ENCODE results near the gene CDA.
A peak's percentile ranks its signal among the peaks of the same experiment; 100 is the strongest.

The CDA gene

GRCh38 chr1:20588634-20589225 lies at the start of gene CDA:
Gene CDA (plus strand): TSS chr1:20589097. CDS start chr1:20589130, 33 bp downstream.
- Mint-ChIP-seq H3K4me3 (no peak within 1 kb of the TSS), H3K27me3 (peaks cover 80% of the 10 kb centered on the region), H3K36me3 (no peaks in the 10 kb centered on the region), H3K4me1 (peaks cover 16% of the 10 kb centered on the region), H3K9me3 (no peaks in the 10 kb centered on the region), H3K27ac (no peak within 1 kb of the TSS)
- peak; percentile 39 for DNase-seq
- CTCF ChIA-PET: no interaction called here

- Mint-ChIP-seq H3K36me3 (no peaks in the 10 kb centered on the region), H3K27ac (no peak overlapping the region), H3K4me1 (no peaks in the 10 kb centered on the region), H3K27me3 (peaks cover 35% of the 10 kb centered on the region), H3K9me3 (no peaks in the 10 kb centered on the region), H3K4me3 (no peak overlapping the region)
- no peak for DNase-seq
- CTCF ChIA-PET: no interaction called here
Measured at GRCh38 chr1:20540281-20540680, 48.6 kb upstream of the CDA start.

- Mint-ChIP-seq H3K4me3 (no peak overlapping the region), H3K27me3 (peaks cover 61% of the 10 kb centered on the region), H3K36me3 (no peaks in the 10 kb centered on the region), H3K27ac (no peak overlapping the region), H3K4me1 (no peaks in the 10 kb centered on the region), H3K9me3 (no peaks in the 10 kb centered on the region)
- CTCF ChIA-PET: no interaction called here
- no peak for DNase-seq
Measured at GRCh38 chr1:20546637-20547036, 42.3 kb upstream of the CDA start.

GRCh38 chr1:20551161-20551560 lies 37.7 kb upstream of the CDA start:
- Mint-ChIP-seq H3K36me3 (no peaks in the 10 kb centered on the region), H3K9me3 (no peaks in the 10 kb centered on the region), H3K27me3 (peaks cover 50% of the 10 kb centered on the region), H3K4me3 (no peak overlapping the region), H3K27ac (no peak overlapping the region), H3K4me1 (peaks cover 2% of the 10 kb centered on the region)
- DNase-seq: no peak
- CTCF ChIA-PET: interaction anchor here (0.6 kb wide), 1 partner anchor 1052 kb away, joined by 3 read pairs; no protein-coding TSS in a partner anchor

GRCh38 chr1:20551945-20552727 lies 36.8 kb upstream of the CDA start, which contains the start of gene FAM43B:
Gene FAM43B (plus strand): TSS chr1:20552573. CDS start chr1:20552974, 401 bp downstream.
- peaks cover 2% of the 10 kb centered on the region for H3K4me1 Mint-ChIP-seq
- H3K36me3 Mint-ChIP-seq: no peaks in the 10 kb centered on the region
- DNase-seq: no peak
- no peak within 1 kb of the TSS for H3K4me3 Mint-ChIP-seq
- H3K27ac Mint-ChIP-seq: no peak within 1 kb of the TSS
- peaks cover 47% of the 10 kb centered on the region for H3K27me3 Mint-ChIP-seq
- H3K9me3 Mint-ChIP-seq: no peaks in the 10 kb centered on the region
- CTCF ChIA-PET: interaction anchor here (0.6 to 1.2 kb wide), 2 partner anchors 78 to 1051 kb away, joined by 3 read pairs; no protein-coding TSS in a partner anchor

GRCh38 chr1:20552728-20553445 lies 36.0 kb upstream of the CDA start:
- no peak overlapping the region for H3K4me3 Mint-ChIP-seq
- no peaks in the 10 kb centered on the region for H3K36me3 Mint-ChIP-seq
- H3K27me3 Mint-ChIP-seq: peaks cover 47% of the 10 kb centered on the region
- peaks cover 2% of the 10 kb centered on the region for H3K4me1 Mint-ChIP-seq
- H3K9me3 Mint-ChIP-seq: no peaks in the 10 kb centered on the region
- DNase-seq: no peak
- no peak overlapping the region for H3K27ac Mint-ChIP-seq
- CTCF ChIA-PET: interaction anchor here (1.2 kb wide), 1 partner anchor 77 kb away, joined by 3 read pairs; no protein-coding TSS in a partner anchor

- H3K4me3 Mint-ChIP-seq: no peak overlapping the region
- peaks cover 2% of the 10 kb centered on the region for H3K4me1 Mint-ChIP-seq
- CTCF ChIA-PET: no interaction called here
- no peak overlapping the region for H3K27ac Mint-ChIP-seq
- H3K27me3 Mint-ChIP-seq: peaks cover 31% of the 10 kb centered on the region
- DNase-seq: no peak
- no peaks in the 10 kb centered on the region for H3K36me3 Mint-ChIP-seq
- H3K9me3 Mint-ChIP-seq: no peaks in the 10 kb centered on the region
Measured at GRCh38 chr1:20555025-20555757, 33.7 kb upstream of the CDA start.

- Mint-ChIP-seq H3K9me3 (no peaks in the 10 kb centered on the region), H3K27me3 (peaks cover 29% of the 10 kb centered on the region), H3K27ac (no peak overlapping the region), H3K4me1 (peaks cover 2% of the 10 kb centered on the region), H3K36me3 (no peaks in the 10 kb centered on the region), H3K4me3 (no peak overlapping the region)
- no peak for DNase-seq
- CTCF ChIA-PET: no interaction called here
Measured at GRCh38 chr1:20555758-20556120, 33.2 kb upstream of the CDA start.

GRCh38 chr1:20558191-20558590 lies 30.7 kb upstream of the CDA start:
- CTCF ChIA-PET: no interaction called here
- Mint-ChIP-seq H3K9me3 (no peaks in the 10 kb centered on the region), H3K27me3 (peaks cover 27% of the 10 kb centered on the region), H3K4me3 (no peak overlapping the region), H3K4me1 (no peaks in the 10 kb centered on the region), H3K36me3 (no peaks in the 10 kb centered on the region), H3K27ac (no peak overlapping the region)
- no peak for DNase-seq

- Mint-ChIP-seq H3K27ac (no peak overlapping the region), H3K4me3 (no peak overlapping the region), H3K36me3 (no peaks in the 10 kb centered on the region), H3K9me3 (no peaks in the 10 kb centered on the region), H3K27me3 (peaks cover 36% of the 10 kb centered on the region), H3K4me1 (no peaks in the 10 kb centered on the region)
- no peak for DNase-seq
- CTCF ChIA-PET: interaction anchor here (1.0 kb wide), 1 partner anchor 14 kb away, joined by 3 read pairs; no protein-coding TSS in a partner anchor
Measured at GRCh38 chr1:20560966-20561365, 27.9 kb upstream of the CDA start.

- no peak overlapping the region for H3K27ac Mint-ChIP-seq
- CTCF ChIA-PET: interaction anchor here (1.7 kb wide), 1 partner anchor 10 kb away, joined by 4 read pairs; no protein-coding TSS in a partner anchor
- no peak overlapping the region for H3K4me3 Mint-ChIP-seq
- DNase-seq: no peak
- H3K9me3 Mint-ChIP-seq: no peaks in the 10 kb centered on the region
- no peaks in the 10 kb centered on the region for H3K36me3 Mint-ChIP-seq
- no peaks in the 10 kb centered on the region for H3K4me1 Mint-ChIP-seq
- H3K27me3 Mint-ChIP-seq: peaks cover 54% of the 10 kb centered on the region
Measured at GRCh38 chr1:20565234-20565633, 23.7 kb upstream of the CDA start.

GRCh38 chr1:20569523-20570098 lies 19.3 kb upstream of the CDA start:
- no peaks in the 10 kb centered on the region for H3K4me1 Mint-ChIP-seq
- H3K36me3 Mint-ChIP-seq: no peaks in the 10 kb centered on the region
- DNase-seq: no peak
- peaks cover 37% of the 10 kb centered on the region for H3K27me3 Mint-ChIP-seq
- H3K9me3 Mint-ChIP-seq: peaks cover 6% of the 10 kb centered on the region
- CTCF ChIA-PET: no interaction called here
- no peak overlapping the region for H3K4me3 Mint-ChIP-seq
- H3K27ac Mint-ChIP-seq: no peak overlapping the region

- H3K27me3 Mint-ChIP-seq: peaks cover 43% of the 10 kb centered on the region
- H3K9me3 Mint-ChIP-seq: peaks cover 6% of the 10 kb centered on the region
- DNase-seq: no peak
- no peak overlapping the region for H3K4me3 Mint-ChIP-seq
- no peaks in the 10 kb centered on the region for H3K36me3 Mint-ChIP-seq
- H3K27ac Mint-ChIP-seq: no peak overlapping the region
- CTCF ChIA-PET: no interaction called here
- no peaks in the 10 kb centered on the region for H3K4me1 Mint-ChIP-seq
Measured at GRCh38 chr1:20571427-20571826, 17.5 kb upstream of the CDA start.

- Mint-ChIP-seq H3K9me3 (peaks cover 6% of the 10 kb centered on the region), H3K4me1 (no peaks in the 10 kb centered on the region), H3K36me3 (no peaks in the 10 kb centered on the region), H3K27ac (no peak overlapping the region), H3K27me3 (peaks cover 39% of the 10 kb centered on the region), H3K4me3 (no peak overlapping the region)
- CTCF ChIA-PET: interaction anchor here (1.2 to 2.0 kb wide), 3 partner anchors 57 to 621 kb away, joined by 3 to 13 read pairs (median 5); no protein-coding TSS in a partner anchor
- DNase-seq: no peak
Measured at GRCh38 chr1:20573987-20574386, 14.9 kb upstream of the CDA start.
